PC-3 (cell line): ENCODE measurements around the gene CXorf65. TPM values are rescaled to one million over a fixed set of nuclear protein-coding genes. Genes with fewer than 3 reads are reported as not detected.

ENCODE experiments used
- ATAC-seq: fragments of 200-7000 bp; cut with Tn5 transposase; 2 replicates; pipeline ENCODE4 v1.9.1; 2020; ENCODE audit warnings: mild to moderate bottlenecking, moderate library complexity
- BruUV-seq: library from RNA; stranded (reverse); fragments of 400-500 nt; replicated peaks from 2 replicates; lab custom pipeline; 2021; lab: Mats Ljungman, UMichigan
- CTCF ChIA-PET: fragments of 300-600 bp; sonication (Branson Sonifier 250); formaldehyde crosslinking; loops from one replicate; lab custom pipeline; 2022; ENCODE audit warnings: antibody characterized with exemption; lab: Charles Lee
- POLR2A ChIA-PET: fragments of 300-600 bp; sonication (Branson Sonifier 250); formaldehyde crosslinking; loops from one replicate; lab custom pipeline; 2022; ENCODE audit warnings: antibody characterized with exemption; ENCODE audit not compliant: unreplicated experiment; lab: Charles Lee
- DNase-seq: peaks from one replicate; pipeline ENCODE4 v3.0.0-alpha.2; 2015
- H2AFZ ChIP-seq: fragments of 300-600 bp; sonication (generic); 2 replicates; pipeline ENCODE4 v1.6.0; 2016; ENCODE audit warnings: antibody characterized with exemption, low read length
- H3F3A ChIP-seq: fragments of 300-600 bp; sonication (generic); one replicate; pipeline ENCODE4 v1.6.0; 2017; ENCODE audit warnings: antibody characterized with exemption, low read length, control low read depth, mild to moderate bottlenecking; ENCODE audit not compliant: unreplicated experiment
- H3K27ac ChIP-seq: fragments of 300-600 bp; sonication (generic); 2 replicates; pipeline ENCODE4 v1.5.1; 2016; ENCODE audit warnings: mild to moderate bottlenecking, low read length
- H3K27me3 ChIP-seq: fragments of 300-600 bp; sonication (generic); 2 replicates; pipeline ENCODE4 v1.6.1; 2016; ENCODE audit warnings: low read length, mixed read lengths
- H3K36me3 ChIP-seq: fragments of 300-600 bp; sonication (generic); 2 replicates; pipeline ENCODE4 v1.6.1; 2016; ENCODE audit warnings: low read depth, mixed run types, low read length, mixed read lengths
- H3K4me1 ChIP-seq: fragments of 300-600 bp; sonication (generic); 2 replicates; pipeline ENCODE4 v1.5.1; 2016; ENCODE audit warnings: low read length; ENCODE audit not compliant: insufficient read depth
- H3K4me2 ChIP-seq: fragments of 300-600 bp; sonication (generic); 2 replicates; pipeline ENCODE4 v1.6.0; 2016; ENCODE audit warnings: low read length
- H3K4me3 ChIP-seq: fragments of 300-600 bp; sonication (generic); 2 replicates; pipeline ENCODE4 v1.5.1; 2016; ENCODE audit warnings: mild to moderate bottlenecking, low read length, mixed read lengths
- H3K79me2 ChIP-seq: fragments of 300-600 bp; sonication (generic); 2 replicates; pipeline ENCODE4 v1.6.1; 2017; ENCODE audit warnings: low read length, mixed read lengths
- H3K9ac ChIP-seq: fragments of 300-600 bp; sonication (generic); 2 replicates; pipeline ENCODE4 v1.6.0; 2016; ENCODE audit warnings: mild to moderate bottlenecking, low read length
- H3K9me2 ChIP-seq: fragments of 300-600 bp; sonication (generic); replicated peaks from 2 replicates; pipeline ENCODE4 v1.6.1; 2016; ENCODE audit warnings: mixed run types, low read length, mixed read lengths
- H3K9me3 ChIP-seq: fragments of 300-600 bp; sonication (generic); 2 replicates; pipeline ENCODE4 v1.6.1; 2016; ENCODE audit warnings: low read length, mixed read lengths
- H4K20me1 ChIP-seq: fragments of 300-600 bp; sonication (generic); 2 replicates; pipeline ENCODE4 v1.6.1; 2016; ENCODE audit warnings: low read length, mixed read lengths
- CTCF ChIP-seq: fragments of 300-600 bp; sonication (generic); conservative IDR thresholded peaks from 2 replicates; pipeline ENCODE4 v1.5.1; 2017; ENCODE audit warnings: antibody characterized with exemption, low read depth, mild to moderate bottlenecking, low read length
- EZH2 ChIP-seq: fragments of 300-600 bp; sonication (generic); IDR thresholded peaks from one replicate; pipeline ENCODE4 v1.6.1; 2017; ENCODE audit warnings: antibody characterized with exemption, mild to moderate bottlenecking, low read length; ENCODE audit not compliant: unreplicated experiment
- EZH2phosphoT487 ChIP-seq: fragments of 300-600 bp; sonication (generic); IDR thresholded peaks from 2 replicates; pipeline ENCODE4 v1.6.1; 2018; ENCODE audit warnings: mild to moderate bottlenecking, antibody characterized with exemption, low read length, borderline replicate concordance
- intact Hi-C: fragments of 100-400 bp; cut with micrococcal nuclease; formaldehyde crosslinking; loops from 2 replicates; pipeline ENCODE4 v1.9.0; 2023
- total RNA-seq: library from RNA; depleted of rRNA; stranded (reverse); fragments of >200 nt; gene quantifications from 2 replicates; pipeline ENCODE4 v1.2.3, GENCODE V29; 2014

Gene CXorf65
- total RNA-seq, 1 experiment from 2014 or later = not detected

GRCh38 chrX:71144651-71145050, 38.1 kb upstream of the CXorf65 start, which contains the start of gene NLGN3:
Gene NLGN3, plus strand, starts transcription at chrX:71144841. Its CDS starts 2,909 bp downstream, at chrX:71147750.
- Histone ChIP-seq H3K9ac (no peak within 1 kb of the TSS), H3K9me3 (no peaks in the 10 kb centered on the region), H3K9me2 (no peaks in the 10 kb centered on the region), H3K36me3 (no peaks in the 10 kb centered on the region), H4K20me1 (no peaks in the 10 kb centered on the region), H3K4me2 (peak within 1 kb of the TSS; percentile 77; the same call in 1 of the 2 replicates), H3K27ac (no peak within 1 kb of the TSS), H3K4me1 (peaks cover 10% of the 10 kb centered on the region), H3K79me2 (no peaks in the 10 kb centered on the region), H3K27me3 (no peaks in the 10 kb centered on the region), H3F3A (no peaks in the 10 kb centered on the region), H2AFZ (no peak within 1 kb of the TSS), H3K4me3 (no peak within 1 kb of the TSS)
- intact Hi-C loops = no loop called here
- BruUV-seq = no TSS peak
- ChIA-PET POLR2A (interaction anchor here (0.7 kb wide), 1 partner anchor 26 kb away, joined by 3 read pairs; the partner anchor contains the start of gene MED12), CTCF (no interaction called here)
- ATAC-seq (no peak), DNase-seq (no peak)
- no peak for TF ChIP-seq EZH2phosphoT487
- no peak for TF ChIP-seq EZH2
- no peak for TF ChIP-seq CTCF

GRCh38 chrX:71143508-71143907, 37.0 kb upstream of the CXorf65 start:
- DNase-seq = no peak
- no peaks in the 10 kb centered on the region for H3K79me2 ChIP-seq
- H3K9me3 ChIP-seq = no peaks in the 10 kb centered on the region
- H3K27me3 ChIP-seq = no peaks in the 10 kb centered on the region
- TF ChIP-seq EZH2phosphoT487 (no peak), CTCF (no peak), EZH2 (no peak)
- ATAC-seq = no peak
- POLR2A ChIA-PET = no interaction called here
- no peaks in the 10 kb centered on the region for H3K9me2 ChIP-seq
- no peaks in the 10 kb centered on the region; the same call in 1 of the 2 replicates for H3K36me3 ChIP-seq
- CTCF ChIA-PET = no interaction called here
- no peaks in the 10 kb centered on the region for H4K20me1 ChIP-seq
- H3K9ac ChIP-seq = no peak overlapping the region
- no peak overlapping the region for H3K4me2 ChIP-seq
- TSS peak; percentile 30 for BruUV-seq
- peaks cover 10% of the 10 kb centered on the region for H3K4me1 ChIP-seq
- intact Hi-C loops = no loop called here
- H2AFZ ChIP-seq = no peak overlapping the region
- no peak overlapping the region for H3K4me3 ChIP-seq
- H3F3A ChIP-seq = no peaks in the 10 kb centered on the region
- H3K27ac ChIP-seq = no peak overlapping the region

- Histone ChIP-seq H3K9me2 (no peaks in the 10 kb centered on the region), H3K9me3 (no peaks in the 10 kb centered on the region), H3K4me1 (peaks cover under 1% of the 10 kb centered on the region; the same call in 1 of the 2 replicates), H3K9ac (no peak overlapping the region), H3F3A (no peaks in the 10 kb centered on the region), H3K27me3 (no peaks in the 10 kb centered on the region), H2AFZ (no peak overlapping the region), H3K79me2 (no peaks in the 10 kb centered on the region), H3K27ac (no peak overlapping the region), H4K20me1 (no peaks in the 10 kb centered on the region), H3K4me2 (no peak overlapping the region), H3K4me3 (no peak overlapping the region), H3K36me3 (peaks cover 5% of the 10 kb centered on the region; the same call in 1 of the 2 replicates)
- no peak for ATAC-seq
- no peak for TF ChIP-seq EZH2phosphoT487
- DNase-seq = no peak
- intact Hi-C loops = no loop called here
- ChIA-PET CTCF (no interaction called here), POLR2A (no interaction called here)
- BruUV-seq = no TSS peak
These were observed 33.9 kb upstream of the CXorf65 start for GRCh38 chrX:71140440-71140839.
